ENCODE results near the gene TIMP1. TPM values are rescaled to one million over a fixed set of nuclear protein-coding genes. Genes with fewer than 3 reads are reported as not detected.

TIMP1 gene
- total RNA-seq (2014; rRNA removed; shearing (Covaris generic)) (39.0 and 42.5 TPM in 2 replicates), polyA plus RNA-seq (2016; fragmentation: Nextera tagmentation; extraction: Ambion mirVana) (117 and 121 TPM in 2 replicates)
- long read RNA-seq, transcript TIMP1-201 (6 exons, 892 nt), result major isoform, 49 of 52 reads
- long read RNA-seq, partial matches to known transcripts, result 3 of 52 reads
- long read RNA-seq, other reads (novel, unspliced or antisense), result 0 of 52 reads

DNA sequence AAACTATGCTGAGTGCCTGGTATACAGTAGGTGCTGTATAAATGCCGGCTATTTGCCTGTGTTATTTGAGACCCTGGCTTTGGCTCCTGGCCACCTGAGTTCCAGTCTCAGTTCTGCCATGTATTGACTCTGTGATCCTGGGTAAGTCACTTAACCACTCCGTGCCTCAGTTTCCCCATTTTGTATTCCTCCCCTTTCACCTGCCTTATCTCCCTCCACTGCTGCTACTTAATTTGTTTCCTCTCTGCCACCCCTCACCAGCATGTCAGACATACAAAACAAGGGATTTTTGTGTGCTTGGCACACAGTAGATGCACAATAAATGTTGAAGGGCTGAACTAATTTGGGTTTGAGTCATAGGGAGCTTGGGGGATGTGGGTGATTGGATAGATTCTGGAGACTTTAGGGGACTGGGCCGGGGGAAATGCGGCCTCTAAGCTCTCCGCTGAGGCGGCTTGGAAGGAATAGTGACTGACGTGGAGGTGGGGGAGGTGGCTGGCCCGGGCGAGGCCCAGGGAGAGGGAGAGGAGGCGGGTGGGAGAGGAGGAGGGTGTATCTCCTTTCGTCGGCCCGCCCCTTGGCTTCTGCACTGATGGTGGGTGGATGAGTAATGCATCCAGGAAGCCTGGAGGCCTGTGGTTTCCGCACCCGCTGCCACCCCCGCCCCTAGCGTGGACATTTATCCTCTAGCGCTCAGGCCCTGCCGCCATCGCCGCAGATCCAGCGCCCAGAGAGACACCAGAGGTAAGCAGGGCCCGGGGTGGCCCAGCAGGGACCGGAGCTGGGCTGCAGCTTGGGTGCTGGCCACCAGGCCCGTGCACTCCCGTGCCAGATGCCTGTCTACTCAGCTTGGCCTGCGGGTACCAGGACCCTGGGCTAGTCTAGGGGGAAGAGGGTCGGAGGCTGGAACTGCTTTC, at the start of gene TIMP1:
Gene TIMP1, plus strand, starts transcription at position 706 of the 917 bp plus-strand sequence. CDS start 980 bp downstream, outside the sequence.
- Histone ChIP-seq H3K4me2 (peak within 1 kb of the TSS; percentile 74), H3K36me3 (ENCODE audit: insufficient read depth) (no peaks in the 10 kb centered on the region), H3F3A (replicated peaks; ENCODE audit: low read depth) (no peaks in the 10 kb centered on the region), H3K27ac (ENCODE audit: low read depth) (peak within 1 kb of the TSS; percentile 74; the same call in 1 of the 2 replicates), H3K9me2 (ENCODE audit: insufficient read depth) (no peaks in the 10 kb centered on the region), H2AFZ (no peak within 1 kb of the TSS), H4K20me1 (replicated peaks; ENCODE audit: insufficient read depth) (no peaks in the 10 kb centered on the region), H3K4me3 (peak within 1 kb of the TSS; percentile 53), H3K4me1 (ENCODE audit: insufficient read depth) (0 out of 2 replicates have a peak, but pooled peaks cover 4% of the 10 kb centered on the region), H3K27me3 (ENCODE audit: insufficient read depth) (no peaks in the 10 kb centered on the region), H3K79me2 (replicated peaks; ENCODE audit: insufficient read depth) (no peaks in the 10 kb centered on the region)
- H3K4me3 Mint-ChIP-seq, result peak within 1 kb of the TSS; percentile 71
- H3K4me1 Mint-ChIP-seq, result peaks cover 34% of the 10 kb centered on the region
- TF ChIP-seq POLR2AphosphoS5 (IDR thresholded peaks at IDR 0.05; ENCODE audit: low read depth) (0 out of 2 replicates have a peak, but pooled peaks have one; percentile 20), ZNF462 (CRISPR knock-in tag; IDR thresholded peaks at IDR 0.05) (no peak), CREB1 (CRISPR knock-in tag; IDR thresholded peaks at IDR 0.05; ENCODE audit: low read depth) (0 out of 2 replicates have a peak, but pooled peaks have one; percentile 11)
- H3K27me3 Mint-ChIP-seq (ENCODE audit: insufficient read depth, low read depth, poor library complexity), result peaks cover 12% of the 10 kb centered on the region
- peaks cover 5% of the 10 kb centered on the region; the same call in 1 of the 3 replicates for H3K36me3 Mint-ChIP-seq (ENCODE audit: low read depth)
- no peaks in the 10 kb centered on the region for H3K9me3 Mint-ChIP-seq
- DNase-seq (ENCODE audit: low spot score) (peak; percentile 80), ATAC-seq (peak; percentile 93)
- H3K27ac Mint-ChIP-seq, result peak within 1 kb of the TSS; percentile 94

All from GM23338 (cell line).